HG03439 (cell line): ENCODE data around the gene EFCAB6.

ENCODE experiments used
- ATAC-seq: cut with Tn5 transposase; IDR thresholded peaks from one replicate; pipeline ENCODE4 v1.9.1; 2021; ENCODE audit warnings: mild to moderate bottlenecking, moderate library complexity; ENCODE audit not compliant: unreplicated experiment

The EFCAB6 gene

DNA sequence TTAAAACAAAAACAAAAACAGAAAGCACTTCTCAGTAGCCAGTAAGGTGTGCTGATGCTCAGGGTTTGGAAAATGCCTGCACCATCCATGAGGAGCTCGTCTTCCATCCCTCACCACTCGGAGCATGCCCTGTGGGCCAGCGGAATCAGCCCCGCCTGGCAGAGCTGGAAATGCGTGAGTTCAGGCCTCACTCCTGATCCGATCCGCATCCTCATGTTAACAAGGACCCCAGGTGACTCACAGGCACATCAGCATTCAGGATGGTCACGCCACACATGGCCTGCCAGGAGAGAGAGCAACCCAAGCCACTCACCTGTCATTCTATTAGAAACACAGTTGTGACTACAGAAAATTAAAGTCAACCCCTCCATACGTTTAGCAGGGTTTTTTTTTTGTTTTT is 211.8 kb downstream of the EFCAB6 start:
- no peak for ATAC-seq

DNA sequence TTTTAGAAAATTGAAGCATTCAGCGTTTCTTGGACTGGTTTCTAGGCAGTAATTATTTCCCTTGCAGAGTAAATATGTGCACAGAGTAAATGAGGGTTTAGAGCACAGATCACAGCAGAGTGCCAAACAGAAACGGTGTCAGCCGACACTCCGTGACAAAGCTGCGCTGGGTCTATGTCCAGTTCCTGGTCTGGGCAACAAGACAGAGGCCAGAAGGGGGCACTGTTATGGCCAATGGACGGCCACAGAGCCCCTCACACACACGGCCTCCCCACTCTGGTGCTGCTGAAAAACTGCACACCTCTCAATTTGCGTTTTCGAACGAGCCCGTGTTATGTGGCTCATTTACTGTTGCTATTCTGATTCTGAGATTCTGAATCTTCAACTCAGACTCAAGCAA is 219.6 kb downstream of the EFCAB6 start:
- no peak for ATAC-seq

DNA sequence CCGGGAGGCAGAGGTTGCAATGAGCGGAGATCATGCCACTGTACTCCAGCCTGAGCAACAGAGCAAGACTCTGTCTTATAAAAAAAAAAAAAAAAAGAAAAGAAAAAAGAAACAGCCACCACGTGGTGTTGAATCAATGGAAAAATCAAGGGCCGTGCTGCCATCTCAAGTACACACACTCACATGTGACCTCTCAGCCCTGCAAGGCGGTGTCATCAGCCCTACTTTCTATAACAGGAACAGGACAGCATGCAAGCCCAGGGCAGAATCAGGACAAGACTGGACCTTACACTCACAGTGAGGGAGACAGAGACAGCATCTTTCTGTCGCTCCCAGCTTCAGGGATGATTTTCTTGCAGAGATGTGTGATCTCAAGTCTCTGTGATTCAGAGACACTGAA is 220.7 kb downstream of the EFCAB6 start:
- ATAC-seq = no peak

DNA sequence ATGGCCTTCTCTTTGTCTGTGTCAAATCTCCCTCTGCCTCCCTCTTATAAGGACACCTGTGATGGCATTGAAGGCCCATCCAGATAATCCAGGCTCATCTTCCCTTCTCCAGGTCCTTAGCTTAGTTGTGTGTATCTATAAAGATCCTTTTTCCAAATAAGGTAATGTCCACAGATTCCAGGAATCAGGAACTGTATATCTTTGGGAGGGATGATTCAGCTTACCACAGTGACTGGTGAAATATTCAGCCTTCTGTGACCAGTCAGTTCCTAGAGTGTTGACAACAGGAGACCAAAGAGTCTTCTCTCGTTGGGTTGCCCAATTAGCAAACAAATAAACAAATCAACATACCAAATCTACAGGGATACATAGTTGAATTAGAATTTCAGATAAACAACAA is 224.5 kb downstream of the EFCAB6 start:
- no peak for ATAC-seq

DNA sequence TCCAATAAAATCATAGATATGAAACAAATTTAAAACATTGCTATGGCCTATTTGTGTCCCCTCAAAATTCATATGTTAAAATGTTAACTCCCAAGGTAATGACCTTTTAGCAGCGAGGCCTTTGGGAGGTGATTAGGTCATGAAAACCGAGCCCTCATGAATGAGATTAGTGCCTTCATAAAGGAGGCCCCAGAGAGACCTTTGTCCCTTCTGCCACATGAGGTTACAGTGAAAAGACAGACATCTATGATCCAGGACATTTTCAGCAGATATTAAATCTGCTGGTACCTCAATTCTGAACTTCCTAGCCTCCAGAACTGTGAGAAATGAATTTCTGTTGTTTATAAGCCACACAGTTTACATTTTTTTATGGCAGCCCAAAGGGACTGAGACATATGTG is 228.6 kb downstream of the EFCAB6 start:
- ATAC-seq = no peak

DNA sequence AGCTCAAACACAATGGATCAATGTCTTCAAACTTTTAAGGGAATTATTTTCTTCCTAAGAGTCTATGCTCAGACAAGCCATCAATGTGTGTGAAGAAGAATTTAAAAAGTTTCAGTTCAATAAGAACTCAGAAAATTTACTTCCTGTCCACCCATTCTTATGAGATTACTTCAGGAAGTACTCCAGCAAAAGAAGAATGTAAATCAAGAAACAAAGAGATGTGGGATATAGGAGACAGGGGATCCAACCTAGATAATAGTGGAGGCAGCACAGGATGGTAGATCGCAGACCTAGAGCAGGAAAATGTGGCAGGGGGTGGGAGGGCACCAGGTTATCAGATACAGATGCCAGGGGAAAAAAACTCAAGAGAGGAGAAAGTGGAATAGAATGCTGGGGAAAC is 229.7 kb downstream of the EFCAB6 start:
- ATAC-seq = no peak

DNA sequence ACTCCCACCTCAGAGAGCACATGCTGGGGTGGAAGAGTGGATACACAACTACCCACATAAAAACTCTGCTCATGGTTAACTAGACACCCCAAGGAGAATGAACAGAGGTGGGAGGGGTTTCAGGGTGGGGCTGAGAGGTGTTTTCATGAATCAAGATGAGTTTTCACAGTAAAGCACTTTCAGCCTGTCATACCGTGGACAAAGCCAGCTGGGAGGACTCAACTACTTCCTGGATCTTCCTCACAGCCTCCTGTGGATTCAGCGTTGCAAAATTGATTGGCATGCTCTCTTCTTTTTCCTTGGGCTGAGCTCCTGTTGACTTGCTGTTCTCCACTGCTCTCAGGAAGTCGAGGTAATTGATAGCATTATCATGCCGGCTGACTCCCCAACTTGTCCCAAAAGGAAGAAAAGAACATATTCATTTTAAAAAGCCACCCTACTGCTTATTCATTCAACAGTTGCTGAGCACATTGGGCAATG is 231.8 kb downstream of the EFCAB6 start:
- no peak for ATAC-seq

DNA sequence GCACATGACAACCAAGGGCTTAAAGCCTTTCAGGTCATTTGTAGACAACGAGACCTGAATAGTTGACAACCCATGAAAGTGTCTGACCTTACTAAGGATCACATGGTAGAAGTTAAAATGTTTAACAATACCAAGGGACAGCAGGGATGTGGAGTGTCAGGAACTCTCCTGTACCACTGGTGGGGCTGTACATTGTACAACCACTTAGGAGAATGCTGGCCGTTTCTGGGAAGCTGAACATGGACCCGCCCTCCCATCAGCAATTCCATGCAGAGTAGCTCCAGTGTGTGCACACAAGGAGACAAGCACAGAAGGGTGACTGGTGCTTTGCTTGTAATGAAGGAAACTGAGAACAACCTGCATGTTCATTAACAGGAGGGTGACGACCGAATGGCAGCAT is 237.4 kb downstream of the EFCAB6 start:
- no peak for ATAC-seq

DNA sequence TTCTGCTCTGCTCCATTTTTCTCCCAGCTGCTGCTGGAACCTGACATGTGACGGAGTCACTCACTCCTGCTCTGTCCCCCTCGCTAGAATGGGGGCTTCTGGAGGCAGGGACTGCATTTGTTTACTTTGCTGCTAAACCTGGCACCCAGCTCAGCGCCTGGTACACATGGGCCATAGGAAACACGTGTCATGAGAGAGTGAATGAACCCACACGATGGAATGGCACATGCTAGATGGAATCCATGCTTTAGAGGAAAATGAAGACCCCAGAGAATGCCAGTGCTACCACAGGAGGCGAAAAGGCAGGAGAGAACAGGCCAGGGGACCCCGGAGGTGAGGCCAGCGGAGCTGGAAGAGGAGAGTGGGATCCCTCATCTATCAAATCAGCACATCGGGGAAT is 239.4 kb downstream of the EFCAB6 start:
- no peak for ATAC-seq

DNA sequence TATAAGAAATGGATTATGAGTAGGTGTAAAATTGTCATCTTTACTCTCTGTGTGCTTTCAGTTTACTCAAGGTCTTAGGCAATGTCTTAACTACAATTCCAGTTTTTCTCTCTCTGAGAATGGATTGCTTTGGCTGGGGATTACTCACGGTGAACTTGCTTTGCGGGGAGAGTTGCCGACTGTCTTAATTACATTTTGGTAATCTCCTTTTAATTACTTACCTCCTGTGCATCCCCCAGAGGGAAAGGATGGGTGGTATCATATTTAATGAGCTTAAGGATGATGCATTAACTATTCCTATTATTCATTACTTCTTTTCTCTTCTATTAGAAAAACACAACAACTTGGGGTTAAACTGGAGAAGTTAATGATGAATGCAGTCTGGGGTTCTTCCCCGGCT is 240.9 kb downstream of the EFCAB6 start:
- no peak for ATAC-seq

DNA sequence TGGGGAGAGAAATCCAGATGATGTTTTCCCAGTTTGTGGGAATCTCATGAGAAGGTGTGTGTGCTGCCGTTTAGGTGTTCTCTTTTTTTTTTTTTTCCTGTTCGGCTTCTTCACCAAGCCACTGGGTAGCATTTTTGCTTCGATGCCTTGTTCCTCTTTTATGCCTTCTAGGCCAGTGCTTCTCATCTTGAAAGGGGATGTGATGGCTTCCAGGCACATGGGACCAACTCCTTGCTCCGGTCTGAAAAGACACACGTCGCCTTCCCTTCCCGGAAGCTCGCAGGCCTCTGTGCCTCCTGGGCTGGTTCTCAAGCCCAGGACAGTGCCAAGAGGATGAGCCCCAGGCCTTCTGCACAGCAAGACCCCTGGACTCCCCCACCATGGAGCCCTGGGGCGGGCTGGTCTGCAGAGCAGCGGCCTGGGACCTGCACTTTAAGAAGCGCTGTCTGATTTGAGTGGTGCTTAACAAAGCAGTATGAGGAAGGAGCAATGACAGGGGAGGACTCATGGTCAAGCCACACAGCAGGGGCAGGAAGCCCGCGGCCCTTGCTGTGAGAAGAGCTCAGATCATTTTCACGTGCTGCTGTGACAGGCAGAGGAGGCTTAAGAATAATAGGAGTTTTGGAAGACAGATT is 241.5 kb downstream of the EFCAB6 start:
- ATAC-seq = no peak

DNA sequence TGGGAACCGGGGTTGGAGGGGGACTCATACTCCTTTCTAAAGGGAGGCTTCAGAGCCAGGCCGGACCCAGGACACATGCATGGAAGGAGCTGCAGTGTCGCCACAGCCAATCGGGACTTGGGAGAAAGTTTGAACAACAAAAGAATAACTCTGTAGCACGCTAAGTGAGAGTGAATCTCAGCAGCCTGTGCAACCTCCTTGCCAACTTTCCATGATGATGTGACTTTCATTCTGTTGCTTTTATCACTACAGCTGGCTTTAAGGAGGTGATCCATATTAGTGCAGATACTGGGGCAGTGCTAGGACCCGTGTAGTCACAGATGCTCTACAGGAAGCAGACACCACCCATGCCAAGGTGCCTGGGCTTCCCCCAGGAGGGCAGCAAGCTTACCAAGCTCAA is 243.0 kb downstream of the EFCAB6 start:
- ATAC-seq = no peak

DNA sequence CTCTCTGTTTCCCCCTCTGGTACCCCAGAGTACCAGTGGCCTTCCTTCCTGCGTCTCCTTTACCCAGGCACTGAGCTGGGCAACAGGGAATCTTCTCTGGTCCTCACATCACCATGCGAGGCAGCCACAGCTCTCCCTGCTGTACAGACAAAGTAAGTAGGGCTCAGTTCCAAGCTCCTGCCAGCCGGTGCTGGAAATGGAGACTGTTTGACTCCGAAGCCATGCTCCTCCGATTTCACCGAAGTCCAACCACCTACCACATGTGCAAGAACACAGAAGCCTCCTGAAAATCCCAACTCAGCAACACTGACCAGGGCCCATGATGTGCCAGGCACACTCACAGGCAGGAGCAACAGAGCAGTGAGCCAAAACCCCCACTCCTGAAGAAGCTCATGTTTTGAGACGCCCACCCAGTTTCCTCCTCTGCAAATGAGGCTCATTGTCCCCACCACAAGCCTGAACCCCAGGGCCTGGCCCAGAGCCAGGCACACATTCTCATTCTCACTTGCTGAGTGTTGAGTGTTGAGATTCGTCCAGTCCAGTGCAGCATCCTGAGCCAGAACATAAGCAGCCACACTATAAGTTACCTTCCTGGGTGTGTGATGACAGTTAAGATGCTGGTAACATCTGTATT is 244.3 kb downstream of the EFCAB6 start:
- ATAC-seq = no peak

DNA sequence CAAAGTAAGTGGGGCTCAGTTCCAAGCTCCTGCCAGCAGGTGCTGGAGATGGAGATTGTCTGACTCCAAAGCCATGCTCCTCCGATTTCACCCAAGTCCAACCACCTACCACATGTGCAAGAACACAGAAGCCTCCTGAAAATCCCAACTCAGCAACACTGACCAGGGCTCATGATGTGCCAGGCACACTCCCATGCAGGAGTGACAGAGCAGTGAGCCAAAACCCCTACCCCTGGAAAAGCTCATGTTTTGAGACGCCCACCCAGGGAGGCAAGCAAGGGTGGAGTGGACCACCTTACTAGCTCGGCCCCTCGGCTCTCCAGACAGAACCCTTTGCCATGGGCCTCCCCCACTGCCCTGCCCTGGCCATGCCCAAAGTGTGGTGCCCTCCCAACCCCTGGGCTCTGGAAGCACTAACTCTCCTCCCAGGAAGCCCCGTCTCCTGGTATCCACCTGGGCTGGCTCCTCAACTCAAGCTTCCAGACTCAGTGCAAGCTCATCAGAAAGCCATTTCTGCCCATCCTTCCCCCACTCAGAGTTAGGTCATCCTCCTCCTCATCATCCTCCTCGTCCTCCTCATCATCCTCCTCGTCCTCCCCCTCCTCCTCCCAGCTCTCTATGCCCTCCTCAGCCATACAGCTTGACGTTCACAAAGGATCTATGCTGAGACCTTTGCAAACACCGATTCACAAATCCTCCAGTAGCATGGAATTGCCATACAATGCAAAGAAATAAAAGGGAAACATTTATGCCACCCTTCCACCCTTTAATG is 245.4 kb downstream of the EFCAB6 start:
- no peak for ATAC-seq

DNA sequence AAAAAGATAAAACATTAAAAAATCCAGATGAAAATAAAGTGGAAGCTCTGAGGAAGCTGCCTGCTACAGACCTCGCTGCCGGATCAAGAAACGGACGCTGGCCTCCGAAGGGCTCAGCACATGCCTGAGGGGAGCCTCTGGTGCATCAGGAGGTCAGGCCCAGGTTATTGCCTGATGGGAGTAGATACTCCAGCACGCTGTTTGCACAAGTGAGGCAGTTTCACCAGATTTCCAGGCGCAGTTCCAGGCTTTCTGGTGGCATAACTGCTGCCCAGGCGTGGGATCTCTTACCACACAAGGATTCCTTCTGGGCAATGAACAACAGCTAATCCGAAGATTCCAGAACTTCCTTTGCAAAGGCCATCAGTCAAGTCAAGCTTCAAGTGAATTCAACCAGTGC is 246.1 kb downstream of the EFCAB6 start:
- no peak for ATAC-seq

DNA sequence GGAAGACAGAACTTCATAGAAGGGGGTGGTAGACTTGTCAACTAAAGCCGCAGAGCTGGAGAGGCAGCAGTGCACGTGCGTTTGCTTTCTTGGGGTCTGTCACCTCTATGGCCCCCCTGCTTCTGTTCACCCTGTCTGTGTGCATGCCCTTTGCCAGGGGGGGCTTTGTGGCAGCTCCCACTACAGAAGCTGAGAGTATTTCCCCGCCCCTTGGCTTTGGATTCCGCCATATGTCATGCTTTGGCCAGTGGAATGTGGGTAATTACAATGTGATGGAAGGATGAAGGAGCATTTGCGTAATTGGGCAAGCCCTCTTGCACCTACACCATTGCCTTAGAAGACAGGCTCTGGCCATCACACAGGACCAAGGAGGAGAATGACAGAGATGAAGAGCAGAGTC is 247.2 kb downstream of the EFCAB6 start:
- no peak for ATAC-seq

DNA sequence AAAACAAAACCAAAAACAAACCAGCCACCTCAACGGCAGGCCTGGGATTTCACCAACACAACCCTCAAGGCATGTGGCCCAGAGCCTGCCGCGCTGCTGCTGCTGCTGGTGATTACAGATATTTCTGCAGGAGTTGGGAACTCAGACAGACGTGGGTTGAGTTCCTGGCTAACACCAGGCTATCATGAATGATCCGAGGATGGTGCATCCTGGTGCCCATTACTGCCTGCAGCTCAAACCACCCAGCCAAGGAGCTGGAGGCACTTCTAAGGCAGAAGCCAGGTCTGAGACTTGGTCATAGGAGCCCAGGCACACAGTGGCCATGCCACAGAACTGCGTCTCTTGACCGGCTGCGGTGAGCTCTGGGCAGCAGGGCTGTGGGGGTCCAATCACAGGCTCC is 248.5 kb downstream of the EFCAB6 start:
- no peak for ATAC-seq

DNA sequence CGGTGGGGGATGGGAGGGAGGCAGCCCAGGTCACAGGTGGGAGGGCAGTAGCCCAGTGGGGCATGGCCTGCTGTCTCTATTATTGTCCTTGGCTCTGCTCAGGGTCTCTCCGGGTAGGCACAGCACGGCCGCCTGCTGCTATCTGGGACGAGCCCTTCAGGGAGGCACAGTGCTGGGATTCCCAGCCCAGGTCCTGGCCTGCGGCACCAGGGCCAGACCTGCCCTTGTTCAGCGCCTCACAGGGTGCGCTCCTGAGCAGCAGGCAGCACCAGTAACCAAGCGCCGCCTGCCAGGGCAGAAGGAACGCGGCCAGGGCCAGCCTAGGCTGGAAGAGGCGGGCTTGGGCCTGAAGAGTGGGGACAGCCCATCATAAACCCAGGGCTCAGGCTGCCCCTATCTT is 249.3 kb downstream of the EFCAB6 start:
- ATAC-seq = no peak

DNA sequence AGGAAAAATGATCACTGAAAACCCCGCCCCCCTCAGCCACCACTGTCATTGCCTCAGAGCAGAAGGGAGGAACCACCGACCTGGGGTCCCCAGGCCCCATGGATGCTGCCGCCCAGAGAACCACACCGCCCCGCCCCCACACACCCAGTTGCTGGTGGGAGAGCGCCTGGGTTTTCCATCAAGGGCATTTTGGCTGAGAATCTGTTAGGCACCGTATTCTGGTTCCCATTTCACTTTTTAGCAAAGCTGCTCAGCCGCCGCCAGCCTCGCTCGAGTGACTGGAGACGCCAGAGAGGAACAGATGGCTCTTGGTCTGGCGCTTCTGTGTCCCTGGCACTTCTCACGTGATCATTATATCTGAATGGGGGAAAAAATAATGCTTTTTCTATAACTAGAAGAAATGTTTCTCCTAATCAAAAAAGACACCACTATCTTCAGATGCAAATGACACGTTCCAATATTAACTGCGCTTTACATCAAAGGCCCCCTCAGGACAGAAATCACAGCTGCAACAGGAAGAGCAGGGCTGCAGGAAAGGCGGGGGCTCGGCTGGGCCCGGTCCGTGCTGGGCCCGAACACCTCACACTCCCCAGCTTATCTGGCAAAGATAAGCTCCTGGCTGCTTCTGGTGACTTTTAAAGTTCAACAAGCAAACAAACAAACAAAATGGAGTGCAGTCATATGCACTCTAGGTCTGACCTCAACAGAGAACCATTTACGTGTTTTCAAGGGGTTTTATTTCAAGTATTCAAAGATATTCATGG is 250.5 kb downstream of the EFCAB6 start:
- ATAC-seq = no peak

DNA sequence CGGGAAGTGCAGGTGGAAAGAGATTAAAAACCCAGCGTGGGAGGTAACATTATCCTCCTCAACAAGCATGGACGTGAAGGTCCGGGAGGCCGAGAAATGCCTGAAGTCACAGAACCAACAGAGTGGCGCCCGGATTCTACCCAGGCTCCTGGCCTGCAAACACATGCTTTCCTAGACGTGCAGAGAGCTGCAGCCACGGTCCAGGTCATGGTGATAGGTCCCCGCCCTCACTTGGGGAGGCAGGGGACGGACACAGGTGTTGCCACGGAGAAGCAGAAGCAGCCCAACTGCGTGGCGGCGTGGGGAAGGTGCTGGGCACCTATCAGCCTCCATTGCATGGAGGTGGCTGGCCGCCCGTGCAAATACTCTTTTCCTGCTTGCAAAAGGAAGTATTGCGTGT is 251.5 kb downstream of the EFCAB6 start:
- no peak for ATAC-seq
